ENCODE data around the gene LRRFIP1.
"Not testable (repeated sequence)": the region's sequence is repeated elsewhere in the genome, so short reads cannot be mapped to it uniquely, and the experiment has no call there.

Gene LRRFIP1

DNA sequence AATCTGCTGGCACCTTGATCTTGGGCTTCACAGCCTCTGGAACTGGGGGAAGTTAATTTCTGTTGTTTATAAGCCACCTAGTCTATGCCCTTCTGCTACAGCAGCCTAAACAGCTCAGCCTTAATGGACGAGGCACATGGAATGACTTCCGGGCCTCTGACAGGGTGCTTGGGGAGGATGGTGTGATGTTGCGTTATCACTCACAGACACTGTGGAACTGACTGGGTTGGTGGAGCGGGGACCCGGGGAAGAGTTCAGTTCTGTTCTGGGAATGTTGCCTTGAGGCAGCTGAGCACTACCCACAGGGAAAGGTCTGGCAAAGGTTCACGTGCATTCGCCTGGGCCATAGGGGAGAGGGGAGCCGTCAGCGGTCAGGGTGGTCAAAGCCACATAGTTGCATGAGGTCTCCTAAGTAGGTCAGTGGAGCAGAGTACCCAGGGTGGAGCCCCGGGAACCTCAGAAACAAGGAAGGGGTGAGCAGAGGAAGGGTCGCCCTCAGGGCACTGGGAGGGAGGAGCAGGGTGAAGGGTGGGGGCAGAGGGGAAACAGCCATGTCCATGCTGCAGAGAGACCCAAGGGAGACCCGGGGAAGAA, 36.2 kb downstream of the LRRFIP1 start:
- DNase-seq (ENCODE audit: low read depth in 2 of 2): no peak

DNA sequence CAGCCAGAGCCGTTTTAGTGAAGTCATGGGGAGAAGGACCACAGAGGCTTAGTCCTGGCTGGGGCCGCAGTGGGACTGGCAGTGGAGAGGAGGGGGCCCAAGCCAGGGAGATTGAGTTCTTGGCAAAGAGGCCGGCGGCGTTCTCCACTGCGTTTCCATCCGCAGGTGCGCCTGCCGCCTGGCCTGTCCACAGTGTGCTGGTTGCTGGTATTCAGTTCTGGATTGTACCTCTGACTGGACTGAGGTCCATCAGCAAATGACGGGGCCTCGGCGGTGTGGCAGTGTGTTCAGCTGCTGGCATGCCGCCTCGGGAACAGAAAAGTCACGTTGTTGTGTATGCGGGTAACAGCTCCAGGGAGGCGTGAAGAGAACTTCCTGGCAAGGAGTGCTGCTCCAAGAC, 36.8 kb downstream of the LRRFIP1 start:
- DNase-seq (ENCODE audit: low read depth in 2 of 2): no peak

DNA sequence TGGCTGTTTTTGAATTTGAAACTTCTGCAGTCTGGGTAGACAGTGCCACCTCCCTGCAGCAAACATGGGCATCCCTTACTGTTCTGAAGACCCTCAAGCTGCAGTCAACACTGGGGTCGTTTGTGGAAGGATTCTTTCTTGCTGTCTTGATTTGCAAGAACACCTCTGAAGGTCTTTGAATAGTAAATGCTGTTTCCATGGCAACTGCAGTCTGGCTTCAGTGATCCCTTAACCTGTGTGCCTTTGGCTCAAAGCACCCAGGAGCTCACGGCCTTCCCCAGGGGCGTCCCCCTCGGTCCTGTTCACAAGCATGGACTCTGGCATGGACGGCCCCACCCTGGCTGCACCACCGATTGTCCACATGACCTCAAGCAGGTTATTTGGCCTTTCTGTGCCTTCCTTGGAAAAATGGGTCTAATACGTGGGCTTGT, 38.3 kb downstream of the LRRFIP1 start:
- no peak for DNase-seq (ENCODE audit: low read depth in 2 of 2)

DNA sequence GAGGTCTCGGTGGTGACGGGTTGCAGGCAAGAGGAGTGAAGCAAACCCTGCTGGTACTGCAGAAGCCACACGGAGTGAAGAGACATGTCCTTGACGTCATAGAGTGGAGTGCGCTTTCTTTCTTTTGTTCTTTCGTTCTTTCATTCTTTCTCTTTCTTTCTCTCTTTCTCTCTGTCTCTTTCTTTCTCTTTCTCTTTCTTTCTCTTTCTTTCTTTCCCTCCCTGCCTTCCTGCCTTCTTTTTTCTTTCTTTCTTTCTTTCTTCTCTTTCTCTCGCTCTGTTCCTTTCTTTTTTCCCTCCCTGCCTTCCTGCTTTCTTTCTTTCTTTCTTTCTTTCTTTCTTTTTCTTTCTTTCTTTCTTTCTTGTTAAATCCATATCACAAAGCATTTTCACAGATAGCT, 39.2 kb downstream of the LRRFIP1 start:
- no peak for DNase-seq (ENCODE audit: low read depth in 2 of 2)

DNA sequence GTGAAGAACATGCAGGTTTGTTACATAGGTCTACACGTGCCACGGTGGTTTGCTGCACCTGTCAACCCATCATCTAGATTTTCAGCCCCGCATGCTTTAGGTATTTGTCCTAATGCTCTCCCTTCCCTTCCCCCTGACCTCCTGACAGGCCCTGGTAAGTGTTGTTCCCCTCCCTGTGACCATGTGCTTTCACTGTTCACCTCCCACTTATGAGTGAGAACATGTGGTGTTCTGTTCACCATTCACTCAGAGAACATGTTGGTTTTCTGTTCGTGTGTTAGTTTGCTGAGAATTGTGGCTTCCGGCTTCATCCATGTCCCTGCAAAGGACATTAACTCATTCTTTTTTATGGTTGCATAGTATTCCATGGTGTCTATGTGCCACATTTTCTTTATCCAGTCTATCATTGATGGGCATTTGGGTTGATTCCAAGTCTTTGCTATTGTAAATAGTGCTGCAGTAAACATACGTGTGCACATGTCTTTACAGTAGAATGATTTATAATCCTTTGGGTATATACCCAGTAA, 39.7 kb downstream of the LRRFIP1 start:
- DNase-seq (ENCODE audit: low read depth in 2 of 2): not testable (repeated sequence)

DNA sequence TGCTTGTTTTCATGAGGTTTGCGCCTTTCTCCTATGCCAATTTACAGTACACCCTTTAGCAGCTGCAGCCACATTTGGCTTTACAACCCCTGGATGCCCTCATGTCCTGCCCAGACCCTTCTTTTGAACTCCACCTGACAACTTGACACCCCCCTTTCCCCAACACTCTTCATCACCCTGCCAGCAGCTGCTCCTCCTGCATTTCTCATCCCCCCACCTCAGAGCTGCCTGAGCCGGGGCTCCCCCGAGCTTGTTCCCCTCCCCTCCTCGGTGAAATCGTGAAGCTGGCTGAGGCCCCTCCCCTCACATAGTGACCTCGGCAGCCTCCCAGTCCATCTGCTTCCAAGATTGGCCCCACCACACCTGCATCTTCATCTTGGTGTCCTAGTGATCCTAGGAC, 40.5 kb downstream of the LRRFIP1 start:
- no peak for DNase-seq (ENCODE audit: low read depth in 2 of 2)

DNA sequence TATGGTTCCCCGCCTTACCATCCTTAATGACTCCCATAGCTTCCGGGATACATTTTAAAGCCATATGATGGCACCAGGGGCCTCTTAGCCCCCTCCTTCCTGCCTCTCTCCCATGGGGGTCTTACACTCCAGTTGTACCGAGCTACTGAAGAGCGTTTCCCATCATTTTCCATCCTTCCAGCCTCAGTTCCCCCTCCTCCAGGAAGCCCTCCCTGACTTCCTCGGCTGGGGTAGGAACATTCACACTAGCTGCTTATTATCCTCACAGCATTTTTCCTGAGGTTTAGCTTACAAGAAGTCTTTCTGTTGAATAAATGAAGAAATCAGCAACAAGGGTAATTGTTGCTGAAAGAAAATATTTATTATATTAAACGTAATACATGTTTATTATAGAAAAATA, 41.1 kb downstream of the LRRFIP1 start:
- no peak for DNase-seq (ENCODE audit: low read depth in 2 of 2)

DNA sequence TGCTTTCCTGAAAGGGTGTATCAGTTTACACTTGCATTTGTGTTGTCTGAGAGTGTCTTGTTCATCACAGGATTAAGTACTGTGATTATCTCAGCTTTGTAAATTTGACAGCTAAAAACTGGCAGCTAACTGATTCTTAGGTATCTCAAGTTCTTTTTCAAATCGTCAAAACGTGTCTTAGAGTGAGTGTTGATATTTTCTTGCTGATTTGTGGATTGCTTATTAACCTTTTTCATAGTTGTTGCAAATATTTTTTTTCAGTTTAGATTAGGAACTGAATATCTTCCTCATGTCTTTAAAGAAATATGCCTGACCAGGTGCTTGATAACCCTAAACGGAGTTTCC, 41.9 kb downstream of the LRRFIP1 start:
- no peak for DNase-seq (ENCODE audit: low read depth in 2 of 2)

DNA sequence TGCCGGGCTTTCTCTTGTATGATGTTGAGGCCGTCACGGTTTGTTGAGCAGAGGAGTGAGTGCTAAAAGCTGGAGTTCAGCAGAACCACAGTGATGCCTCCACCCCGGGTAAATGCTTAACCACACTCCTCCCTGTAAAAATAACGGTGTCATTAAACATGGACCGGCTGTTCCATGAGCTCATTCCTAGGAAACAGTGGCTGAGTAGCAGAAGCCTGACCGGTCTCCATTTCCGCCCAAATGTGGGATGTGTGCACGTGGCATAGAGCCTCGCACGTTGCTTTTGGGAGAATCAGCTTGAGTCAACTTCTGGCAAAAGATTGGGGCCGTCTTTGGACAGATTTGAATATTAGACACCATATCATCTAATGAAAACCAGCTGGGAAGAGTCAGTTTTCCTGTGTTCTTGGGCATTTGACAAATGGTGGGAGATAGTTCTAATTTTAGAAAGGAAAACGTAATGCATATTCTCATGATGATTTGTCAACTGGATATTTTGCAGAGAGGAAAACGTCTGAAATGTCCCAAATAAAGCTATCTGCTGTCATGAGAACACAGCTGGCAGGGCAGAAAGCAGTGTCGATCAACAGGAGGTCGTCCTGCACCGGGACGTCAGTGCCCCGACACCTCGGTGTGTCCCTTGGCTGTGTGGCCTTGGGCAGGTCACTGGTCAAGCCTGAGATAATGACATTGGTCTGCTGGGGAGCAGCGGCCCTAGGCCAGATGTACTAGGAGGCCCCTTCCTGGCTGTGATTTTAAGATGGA, 42.4 kb downstream of the LRRFIP1 start:
- DNase-seq (ENCODE audit: low read depth in 2 of 2): no peak

DNA sequence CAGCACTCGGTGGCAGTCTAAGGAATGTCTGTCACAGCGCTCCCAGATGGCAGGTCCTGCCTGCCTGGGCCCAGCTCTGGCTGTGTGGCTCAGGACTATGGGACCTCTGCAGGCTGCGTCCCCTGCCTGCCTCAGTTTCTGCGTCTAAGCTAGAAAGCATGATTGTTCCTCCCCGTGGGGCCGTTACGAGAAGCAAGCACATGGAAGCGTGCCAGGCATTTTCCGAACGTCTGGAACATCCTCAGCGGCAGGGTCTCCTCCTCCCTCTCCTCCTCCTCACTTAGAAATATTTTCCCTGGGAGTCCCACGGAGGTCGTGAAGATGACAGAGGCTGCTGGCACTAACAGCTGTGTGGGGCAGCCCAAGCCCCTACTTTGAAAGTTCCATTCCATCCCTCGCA, 43.3 kb downstream of the LRRFIP1 start:
- no peak for DNase-seq (ENCODE audit: low read depth in 2 of 2)

DNA sequence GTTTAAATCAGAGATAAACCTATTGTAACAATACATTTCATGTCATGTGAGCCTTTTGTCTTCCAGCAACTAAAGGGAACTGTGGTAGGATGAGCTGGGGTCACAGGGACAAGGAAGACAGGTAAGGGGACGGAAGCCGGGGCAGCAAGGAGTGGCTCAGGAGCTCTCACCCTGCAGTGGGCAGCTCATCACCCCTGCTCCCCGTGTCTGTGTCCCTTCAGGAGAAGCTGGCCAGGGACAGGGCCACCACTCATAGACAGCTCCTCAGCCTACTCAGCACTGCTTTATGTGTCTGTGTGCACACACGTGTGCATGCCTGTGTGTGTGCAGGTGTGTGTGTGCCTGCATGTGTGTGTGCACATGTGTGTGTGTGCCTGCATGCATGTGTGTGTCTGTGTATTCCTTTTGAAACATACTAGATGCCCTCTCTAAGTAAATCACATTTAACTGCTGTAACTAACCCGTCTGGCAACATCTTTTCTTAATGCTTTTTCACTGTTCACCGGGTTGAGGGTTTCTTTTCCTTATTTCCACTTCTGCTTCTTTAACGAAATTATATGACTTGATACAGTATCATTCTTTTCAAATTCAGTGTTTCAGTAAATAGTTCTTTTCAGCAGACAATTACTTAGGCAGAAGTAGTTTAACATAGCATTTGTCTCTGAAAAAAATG, 44.2 kb downstream of the LRRFIP1 start:
- DNase-seq (ENCODE audit: low read depth in 2 of 2): no peak

DNA sequence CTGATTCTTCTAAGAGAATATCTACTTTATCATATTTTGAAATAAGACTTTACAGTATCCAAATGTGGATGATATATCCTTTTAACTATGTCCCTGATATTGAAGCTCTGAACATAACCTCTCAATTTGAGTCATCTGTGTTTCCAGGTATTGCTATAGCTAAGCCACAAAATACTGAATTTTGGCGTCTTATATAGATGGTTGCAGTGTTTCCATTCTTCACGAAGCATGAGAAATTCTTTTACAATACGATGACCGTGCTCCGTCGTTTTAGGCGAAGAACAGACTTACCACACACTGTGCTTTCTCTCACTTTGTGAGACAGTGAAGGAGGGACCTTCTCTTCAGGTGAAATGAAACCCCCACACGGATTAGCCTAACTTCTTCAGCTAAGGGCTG, 45.3 kb downstream of the LRRFIP1 start:
- no peak for DNase-seq (ENCODE audit: low read depth in 2 of 2)

DNA sequence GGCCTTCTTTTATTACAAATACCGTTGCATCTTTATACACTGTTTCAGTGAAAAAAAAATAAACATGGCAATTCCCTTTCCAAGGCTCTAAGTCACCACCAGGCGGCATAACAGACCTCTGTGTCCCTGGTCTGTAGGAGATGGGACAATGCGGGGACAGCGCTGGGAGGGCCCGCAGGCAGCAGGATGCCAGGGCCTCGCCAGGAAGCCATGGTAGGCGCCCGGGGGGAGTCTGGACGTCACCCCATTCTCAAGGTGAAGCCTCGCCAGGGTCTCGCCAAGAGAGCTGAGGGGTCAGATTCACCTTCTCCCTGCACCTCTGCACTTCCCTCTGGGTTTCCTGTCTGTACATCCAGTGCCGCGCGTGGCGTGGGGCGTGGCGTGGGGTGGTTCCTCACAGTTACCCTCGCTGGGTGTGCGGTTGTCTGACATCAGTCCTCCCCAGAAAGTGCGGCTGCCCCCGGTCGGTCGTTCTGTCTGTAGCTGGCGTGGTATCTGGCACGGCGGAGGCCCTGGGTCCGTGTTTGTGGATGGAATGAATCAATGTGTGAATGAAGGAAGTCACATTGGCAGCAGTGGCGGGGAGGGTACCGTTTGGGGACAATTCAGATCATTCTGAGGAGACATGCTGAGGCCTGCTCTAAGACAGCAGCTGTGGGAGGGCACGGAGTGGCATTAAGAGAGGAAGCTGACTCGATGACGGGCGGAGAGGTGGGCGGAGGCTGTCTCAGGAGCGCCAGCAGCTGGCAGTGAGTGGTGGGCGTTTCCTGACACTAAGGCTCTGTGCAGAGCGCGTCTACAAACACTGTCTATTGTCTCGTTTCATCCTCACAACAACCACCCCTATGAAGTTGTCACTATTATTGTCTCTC, 46.0 kb downstream of the LRRFIP1 start:
- DNase-seq (ENCODE audit: low read depth in 2 of 2): peak; percentile 74 to 76

DNA sequence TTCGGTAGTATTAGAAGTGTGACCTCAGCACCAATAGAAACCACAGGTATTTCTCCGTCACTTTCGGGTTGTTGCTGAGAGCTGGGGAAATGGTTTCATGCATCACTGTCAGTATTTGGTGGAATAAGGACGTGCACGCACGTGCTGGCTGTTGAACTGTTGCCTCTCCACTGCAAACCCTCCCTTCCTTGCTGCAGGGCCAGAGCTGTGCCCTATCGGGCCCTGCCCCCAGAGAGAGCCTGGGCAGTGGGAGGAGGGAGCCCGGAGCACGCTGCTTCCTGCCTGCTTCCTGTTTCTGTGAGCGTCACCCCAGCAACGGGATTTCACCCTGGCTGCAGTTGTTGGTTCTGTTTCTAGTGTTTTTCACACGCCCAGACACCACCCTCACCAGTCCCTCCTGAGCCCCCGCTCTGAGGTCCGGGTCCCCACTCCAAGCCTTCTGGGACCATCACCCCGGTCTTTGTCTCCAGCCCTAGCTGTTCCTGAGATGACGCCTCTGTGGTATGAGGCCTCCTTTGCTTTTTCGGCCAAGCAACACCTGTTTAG, 47.4 kb downstream of the LRRFIP1 start:
- peak in 1 of 2 donors; percentile 67 for DNase-seq (ENCODE audit: low read depth in 2 of 2)

DNA sequence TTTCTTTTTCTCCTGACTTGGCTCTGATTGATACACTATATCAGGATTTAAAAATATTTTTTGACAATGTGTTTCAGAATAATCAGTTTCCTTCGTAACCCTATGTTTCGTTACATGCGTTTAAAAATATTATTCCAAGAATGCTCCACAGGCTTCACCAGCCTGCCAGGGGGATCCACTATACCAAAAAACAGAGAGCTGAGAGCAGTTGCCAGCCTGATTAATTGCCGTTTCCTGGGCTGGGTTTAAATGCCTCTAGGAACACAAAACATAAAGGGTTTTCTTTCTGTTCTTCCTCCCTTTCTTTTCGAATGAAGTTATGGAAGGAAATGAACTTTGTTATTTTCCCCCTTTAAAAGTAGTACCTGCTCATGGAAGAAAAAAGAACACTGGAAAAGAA, 47.9 kb downstream of the LRRFIP1 start:
- DNase-seq (ENCODE audit: low read depth in 2 of 2): no peak

DNA sequence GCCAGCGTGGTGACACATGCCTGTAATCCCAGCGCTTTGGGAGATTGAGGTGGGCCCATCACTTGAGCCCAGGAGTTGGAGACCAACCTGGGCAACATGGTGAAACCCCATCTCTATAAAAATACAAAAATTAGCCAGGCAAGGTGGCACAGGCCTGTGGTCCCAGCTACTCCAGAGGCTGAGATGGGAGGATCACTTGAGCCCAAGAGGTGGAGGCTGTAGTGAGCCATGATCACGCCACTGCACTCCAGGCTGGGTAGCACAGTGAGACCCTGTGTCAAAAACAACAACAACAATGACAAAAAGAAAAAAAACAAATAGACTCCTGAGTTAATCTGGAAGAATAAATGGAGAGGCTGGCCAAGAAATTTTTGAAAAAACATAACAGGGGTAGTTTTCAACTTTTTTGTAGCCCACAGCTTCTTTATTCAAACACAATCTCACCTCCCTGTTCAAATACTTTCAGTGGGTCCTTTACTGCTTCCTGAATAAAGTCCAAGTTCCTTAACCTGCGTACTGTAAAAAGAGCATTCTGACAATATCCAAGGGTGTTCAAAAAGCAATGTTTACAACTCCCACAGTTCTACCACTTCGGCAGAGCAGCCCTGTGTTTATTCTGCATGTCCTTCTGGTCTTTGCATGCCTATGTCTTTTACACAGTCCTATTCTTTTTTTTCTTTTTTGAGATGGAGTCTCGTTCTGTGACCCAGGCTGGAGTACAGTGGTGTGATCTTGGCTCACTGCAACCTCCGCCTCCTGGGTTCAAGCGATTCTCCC, 53.5 kb downstream of the LRRFIP1 start:
- no peak for DNase-seq (ENCODE audit: low read depth in 2 of 2)

DNA sequence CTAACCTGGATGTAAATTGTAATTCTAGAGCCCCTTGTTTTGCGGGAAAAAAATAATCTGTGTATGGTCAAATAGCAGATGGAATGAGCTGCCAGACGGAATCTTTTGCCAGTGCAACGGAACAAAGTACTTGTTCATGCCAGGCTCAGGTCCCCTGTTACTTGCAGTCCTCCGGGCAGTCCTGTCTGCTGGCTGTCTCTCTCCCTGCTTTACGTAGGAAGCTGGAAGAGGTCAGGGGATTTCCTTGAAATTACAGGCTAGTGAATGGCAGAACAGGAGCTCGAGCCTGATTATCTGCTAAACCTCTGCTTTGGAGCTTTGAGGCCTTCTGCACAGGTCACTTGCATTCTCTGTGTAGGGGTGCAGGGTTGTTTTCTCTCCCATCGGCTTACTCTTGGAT, 54.8 kb downstream of the LRRFIP1 start:
- DNase-seq (ENCODE audit: low read depth in 2 of 2): no peak

DNA sequence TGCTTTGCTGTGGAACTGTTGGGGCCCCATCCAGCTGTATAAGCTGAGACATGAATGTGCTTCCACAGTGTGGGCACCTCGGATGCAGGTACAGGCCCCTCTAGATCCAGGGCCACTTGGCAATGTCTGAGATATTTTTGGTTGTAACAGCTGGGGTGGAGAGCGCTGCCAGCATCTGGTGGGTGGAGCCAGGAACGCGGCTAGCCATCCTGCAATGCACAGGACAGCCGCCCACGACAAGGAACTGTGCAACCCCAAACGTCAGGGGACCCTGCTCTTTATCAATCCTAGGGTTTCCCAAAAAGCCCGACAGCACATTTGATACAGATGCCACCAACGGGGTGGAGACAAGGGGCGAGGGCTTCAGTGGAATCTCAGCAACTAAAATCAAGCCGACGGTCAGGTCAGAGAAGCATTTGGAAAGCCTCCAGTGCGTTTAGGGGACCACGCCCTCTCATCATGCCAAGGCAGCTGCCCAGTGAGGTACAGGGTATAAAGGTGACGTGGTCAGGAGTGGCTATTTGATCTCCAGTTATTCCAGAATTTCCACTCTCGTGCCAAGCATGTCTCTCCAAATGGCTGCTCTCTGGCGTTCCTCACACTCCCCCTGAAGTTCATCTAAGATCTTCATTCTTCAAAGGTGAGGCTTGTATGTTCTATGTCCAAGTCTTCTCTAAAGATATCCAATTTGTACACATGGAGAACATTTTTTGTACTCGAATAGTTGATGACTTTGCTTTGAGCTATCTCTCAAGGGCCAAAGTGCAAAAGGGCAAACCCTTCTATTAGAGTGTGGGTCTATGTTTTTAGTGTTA, 55.7 kb downstream of the LRRFIP1 start:
- no peak for DNase-seq (ENCODE audit: low read depth in 2 of 2)

DNA sequence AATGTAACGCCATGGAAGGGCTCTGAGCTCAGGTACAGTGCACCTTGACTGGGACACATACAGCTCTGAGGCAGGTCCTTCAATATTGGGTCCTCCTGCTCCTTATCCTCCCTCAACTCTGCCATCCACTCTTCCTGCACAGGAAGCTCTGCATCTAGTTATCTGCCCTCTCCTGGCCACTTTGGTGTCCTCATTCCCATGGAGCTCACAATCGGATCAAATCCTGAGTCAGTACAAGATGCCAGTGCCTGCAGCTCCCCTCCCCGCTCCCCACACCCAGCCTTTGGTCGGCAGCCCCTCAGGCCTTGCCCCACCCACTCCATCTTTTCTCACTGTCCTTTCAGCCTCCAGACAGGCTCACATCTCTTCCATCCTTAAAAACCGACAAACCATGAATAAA, 58.0 kb downstream of the LRRFIP1 start:
- no peak for DNase-seq (ENCODE audit: low read depth in 2 of 2)

DNA sequence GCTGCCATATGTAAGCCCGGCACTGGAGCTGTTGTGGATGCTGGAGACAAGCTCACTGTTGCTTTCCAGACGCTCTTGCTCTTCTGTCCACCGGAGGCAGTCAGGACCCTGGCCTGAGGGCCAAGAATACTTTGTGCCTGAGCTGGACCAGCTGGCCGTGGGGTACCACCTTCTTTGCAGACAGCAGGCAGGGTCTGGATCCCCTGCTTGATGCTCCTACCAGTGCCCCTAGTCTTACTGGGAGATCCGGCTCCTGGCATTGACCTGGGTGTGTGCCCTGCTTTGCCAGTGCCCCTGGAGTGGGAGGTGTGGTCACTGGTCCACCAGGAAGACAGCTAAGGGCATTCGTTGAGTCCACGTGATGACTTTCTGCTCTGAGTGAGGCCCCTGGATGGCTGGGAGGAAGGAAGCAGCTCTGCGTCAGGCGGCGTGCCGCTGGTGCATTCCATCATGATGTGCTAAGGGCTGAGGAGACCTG, 59.3 kb downstream of the LRRFIP1 start:
- no peak for DNase-seq (ENCODE audit: low read depth in 2 of 2)
